Endothelial cell of umbilical vein (primary cell): ENCODE results near the gene SLAMF6. TPM values are rescaled to one million over a fixed set of nuclear protein-coding genes. Genes with fewer than 3 reads are reported as not detected.

Source experiments
- BruUV-seq: library from RNA; stranded (reverse); fragments of 400-500 nt; replicated peaks from 2 replicates; lab custom pipeline; 2021; lab: Mats Ljungman, UMichigan
- CTCF ChIA-PET: fragments of 300-600, 350-600 bp; sonication (Branson Sonifier 250); formaldehyde crosslinking; loops from one replicate; lab custom pipeline; 2021; ENCODE audit warnings: antibody characterized with exemption, inconsistent platforms; lab: Charles Lee
- POLR2A ChIA-PET: fragments of 300-600, 350-600 bp; sonication (Branson Sonifier 250); formaldehyde crosslinking; loops from one replicate; lab custom pipeline; 2021; ENCODE audit warnings: antibody characterized with exemption, inconsistent platforms; lab: Charles Lee
- DNase-seq: peaks from one replicate; pipeline ENCODE4 v3.0.0-alpha.2; 2011; ENCODE audit warnings: low read depth, low spot score
- FAIRE-seq: peaks from 2 replicates; lab custom pipeline; 2011; peaks lifted over from hg19 to GRCh38; lab: Jason Lieb, UNC
- H2AFZ ChIP-seq: 2 replicates; pipeline ENCODE4 v1.6.0; 2012; ENCODE audit warnings: low read depth, low read length, control low read depth, inconsistent platforms
- H3K27ac ChIP-seq: 2 replicates; pipeline ENCODE4 v1.5.1; 2011; ENCODE audit warnings: low read depth, mild to moderate bottlenecking, control low read depth, low read length, moderate library complexity; ENCODE audit not compliant: insufficient read depth
- H3K27me3 ChIP-seq, 2 experiments: 2 replicates each; pipeline versions ENCODE4 v1.6.0 to v1.6.1; 2011; ENCODE audit warnings: low read length in 2 of 2, mixed read lengths in 1 of 2; ENCODE audit not compliant: control insufficient read depth in 2 of 2, insufficient read depth in 2 of 2
- H3K36me3 ChIP-seq, 2 experiments: 2 replicates in 1 of 2; 3 replicates in 1 of 2; pipeline ENCODE4 v1.5.1; 2011; ENCODE audit warnings: low read length in 2 of 2, mild to moderate bottlenecking in 1 of 2, moderate library complexity in 1 of 2; ENCODE audit not compliant: control insufficient read depth in 2 of 2, insufficient read depth in 2 of 2; ENCODE audit errors: extremely low read depth in 1 of 2
- H3K4me1 ChIP-seq: 3 replicates; pipeline ENCODE4 v1.5.1; 2011; ENCODE audit warnings: mild to moderate bottlenecking, low read length; ENCODE audit not compliant: control insufficient read depth, insufficient read depth; ENCODE audit errors: extremely low read depth
- H3K4me2 ChIP-seq: 2 replicates; pipeline ENCODE4 v1.6.1; 2011; ENCODE audit warnings: low read length, control low read depth, mixed read lengths; ENCODE audit not compliant: insufficient read depth
- H3K4me3 ChIP-seq, 3 experiments: fragments of 200-600 bp in 1 of 3; sonication (generic), shearing (Covaris generic) in 1 of 3; replicated peaks in 1 of 3; 2 replicates each; pipeline ENCODE4 v1.5.1; 2011 to 2016; ENCODE audit warnings: control low read depth in 3 of 3, low read length in 3 of 3, mild to moderate bottlenecking in 2 of 3, inconsistent platforms in 1 of 3, low read depth in 1 of 3, moderate library complexity in 1 of 3; ENCODE audit not compliant: insufficient read depth in 1 of 3
- H3K79me2 ChIP-seq: 2 replicates; pipeline ENCODE4 v1.6.0; 2012; ENCODE audit warnings: low read length, inconsistent platforms; ENCODE audit not compliant: control insufficient read depth, insufficient read depth
- H3K9ac ChIP-seq: replicated peaks from 2 replicates; pipeline ENCODE3; 2011; ENCODE audit warnings: low read length, control low read depth; ENCODE audit not compliant: insufficient read depth; ENCODE audit errors: extremely low read depth
- H3K9me1 ChIP-seq: replicated peaks from 3 replicates; pipeline ENCODE4 v1.6.0; 2011; ENCODE audit warnings: mild to moderate bottlenecking, low read length; ENCODE audit not compliant: control insufficient read depth, insufficient read depth; ENCODE audit errors: extremely low read depth
- H3K9me3 ChIP-seq: replicated peaks from 2 replicates; pipeline ENCODE4 v1.5.1; 2012; ENCODE audit warnings: low read length, inconsistent platforms; ENCODE audit not compliant: control insufficient read depth, insufficient read depth
- H4K20me1 ChIP-seq: replicated peaks from 2 replicates; pipeline ENCODE3; 2011; ENCODE audit warnings: mild to moderate bottlenecking, low read length; ENCODE audit not compliant: control insufficient read depth, insufficient read depth; ENCODE audit errors: extremely low read depth
- EZH2 ChIP-seq: IDR thresholded peaks from 2 replicates; pipeline ENCODE4 v1.6.1; 2012; ENCODE audit warnings: borderline replicate concordance, low read depth, mild to moderate bottlenecking, moderate library complexity, low read length, inconsistent platforms; ENCODE audit not compliant: severe bottlenecking
- FOS ChIP-seq: IDR thresholded peaks from 2 replicates; pipeline ENCODE4 v1.6.1; 2011; ENCODE audit warnings: mild to moderate bottlenecking, low read length, moderate library complexity, borderline replicate concordance; ENCODE audit not compliant: insufficient read depth
- GATA2 ChIP-seq: IDR thresholded peaks from 2 replicates; pipeline ENCODE4 v1.7.0; 2011; ENCODE audit warnings: low read depth, mild to moderate bottlenecking, moderate library complexity, mixed read lengths, low read length; ENCODE audit not compliant: insufficient read length, insufficient read depth
- JUN ChIP-seq: IDR thresholded peaks from 2 replicates; pipeline ENCODE4 v1.6.1; 2011; ENCODE audit warnings: borderline replicate concordance, low read depth; ENCODE audit not compliant: insufficient read length, insufficient read depth
- MYC ChIP-seq: IDR thresholded peaks from one replicate; pipeline ENCODE4 v1.6.1; 2011; ENCODE audit warnings: mild to moderate bottlenecking, low read depth, low read length
- POLR2A ChIP-seq: IDR thresholded peaks from 2 replicates; pipeline ENCODE4 v1.6.1; 2012; ENCODE audit warnings: low read depth, mild to moderate bottlenecking, control low read depth, low read length
- POLR2AphosphoS5 ChIP-seq: IDR thresholded peaks from 2 replicates; pipeline ENCODE4 v1.6.1; 2012; ENCODE audit warnings: low read depth, mild to moderate bottlenecking, control low read depth, low read length, moderate library complexity; ENCODE audit not compliant: insufficient read depth
- dilution Hi-C: fragments of 300-500 bp; cut with MboI; formaldehyde crosslinking; loops from one replicate; pipeline ENCODE4 v1.15.0; 2019; ENCODE audit warnings: low sequenced_read_pairs; ENCODE audit not compliant: extremely low pct_ligation_motif_present
- intact Hi-C: fragments of 100-400 bp; cut with micrococcal nuclease; formaldehyde crosslinking; loops from one replicate; pipeline ENCODE4 v1.10.0; 2022
- polyA plus RNA-seq, 4 experiments: library from polyadenylated mRNA; depleted of rRNA in 3 of 4; stranded (reverse) in 3 of 4; unstranded in 1 of 4; fragments of >200 nt; gene quantifications; 2 replicates each; pipeline versions ENCODE4 v1.2.1 to v1.2.3, GENCODE V29; 2011 to 2012; ENCODE audit warnings: missing spikeins in 1 of 4
- total RNA-seq: library from RNA; stranded (reverse); gene quantifications from 2 replicates; pipeline ENCODE4 v1.2.3, GENCODE V29; 2021
- TF ChIP-seq, protein P1 (sequence below), 2 donors: IDR thresholded peaks; 1 replicate in 1 of 2; 2 replicates in 1 of 2; pipeline ENCODE4 v1.5.1; 2011; ENCODE audit warnings: low read length in 2 of 2, mild to moderate bottlenecking in 2 of 2, moderate library complexity in 2 of 2, control low read depth in 1 of 2, inconsistent platforms in 1 of 2, low read depth in 1 of 2; ENCODE audit not compliant: insufficient read depth in 1 of 2; ENCODE audit errors: extremely low read depth in 1 of 2
- TF ChIP-seq, protein P2 (sequence below): IDR thresholded peaks from 2 replicates; pipeline ENCODE4 v1.6.1; 2011; ENCODE audit not compliant: insufficient read depth, insufficient read length

SLAMF6 gene
- total and polyA plus RNA-seq, 2 donors (not counting 3 experiments of a cell fraction or from before 2014, with no cell fraction given): not detected

DNA sequence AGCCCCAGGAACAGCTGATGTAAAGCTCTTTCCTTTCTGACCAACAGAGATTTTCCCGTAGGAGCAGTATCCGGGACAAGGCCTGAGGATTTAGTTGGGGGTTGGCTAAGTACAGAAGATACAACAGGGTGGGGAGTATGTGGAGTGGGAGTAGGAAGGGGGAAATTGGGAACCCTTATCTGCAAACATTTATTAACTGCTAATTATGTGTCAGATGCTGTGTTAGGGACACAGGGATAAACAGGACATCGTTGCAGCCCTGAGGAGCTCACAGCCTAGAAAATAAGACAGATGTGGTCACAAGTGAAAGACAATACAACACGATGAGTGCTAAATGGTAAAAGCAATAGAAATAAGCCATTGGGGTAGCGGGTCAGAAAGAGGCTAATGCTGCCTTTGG is 44.3 kb upstream of the SLAMF6 start:
- CTCF ChIA-PET: interaction anchor here (1.4 kb wide), 1 partner anchor 27 kb away, joined by 3 read pairs; no protein-coding TSS in a partner anchor

More for the DNA sequence above, 44.3 kb upstream of the SLAMF6 start:
- H3K27ac ChIP-seq: no peak overlapping the region
- H3K9ac ChIP-seq: no peak overlapping the region
- BruUV-seq: no TSS peak
- FAIRE-seq (no peak), DNase-seq (no peak)
- H2AFZ ChIP-seq: no peak overlapping the region
- intact Hi-C loops (no loop called here), dilution Hi-C loops (no loop called here)
- H3K4me3 ChIP-seq: no peak overlapping the region
- TF ChIP-seq, protein P1, sequence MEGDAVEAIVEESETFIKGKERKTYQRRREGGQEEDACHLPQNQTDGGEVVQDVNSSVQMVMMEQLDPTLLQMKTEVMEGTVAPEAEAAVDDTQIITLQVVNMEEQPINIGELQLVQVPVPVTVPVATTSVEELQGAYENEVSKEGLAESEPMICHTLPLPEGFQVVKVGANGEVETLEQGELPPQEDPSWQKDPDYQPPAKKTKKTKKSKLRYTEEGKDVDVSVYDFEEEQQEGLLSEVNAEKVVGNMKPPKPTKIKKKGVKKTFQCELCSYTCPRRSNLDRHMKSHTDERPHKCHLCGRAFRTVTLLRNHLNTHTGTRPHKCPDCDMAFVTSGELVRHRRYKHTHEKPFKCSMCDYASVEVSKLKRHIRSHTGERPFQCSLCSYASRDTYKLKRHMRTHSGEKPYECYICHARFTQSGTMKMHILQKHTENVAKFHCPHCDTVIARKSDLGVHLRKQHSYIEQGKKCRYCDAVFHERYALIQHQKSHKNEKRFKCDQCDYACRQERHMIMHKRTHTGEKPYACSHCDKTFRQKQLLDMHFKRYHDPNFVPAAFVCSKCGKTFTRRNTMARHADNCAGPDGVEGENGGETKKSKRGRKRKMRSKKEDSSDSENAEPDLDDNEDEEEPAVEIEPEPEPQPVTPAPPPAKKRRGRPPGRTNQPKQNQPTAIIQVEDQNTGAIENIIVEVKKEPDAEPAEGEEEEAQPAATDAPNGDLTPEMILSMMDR (IDR thresholded peaks at IDR 0.05; ENCODE audit: extremely low read depth in 1 of 2, insufficient read depth in 1 of 2, low read depth in 1 of 2, low read length in 2 of 2): no peak
- no peak for TF ChIP-seq EZH2
- TF ChIP-seq MYC: no peak
- TF ChIP-seq GATA2: no peak
- no peak for TF ChIP-seq FOS
- no peak for TF ChIP-seq POLR2AphosphoS5
- TF ChIP-seq POLR2A: no peak
- no peak for TF ChIP-seq JUN
- TF ChIP-seq, protein P2, sequence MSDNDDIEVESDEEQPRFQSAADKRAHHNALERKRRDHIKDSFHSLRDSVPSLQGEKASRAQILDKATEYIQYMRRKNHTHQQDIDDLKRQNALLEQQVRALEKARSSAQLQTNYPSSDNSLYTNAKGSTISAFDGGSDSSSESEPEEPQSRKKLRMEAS: no peak
- no peaks in the 10 kb centered on the region for H3K9me3 ChIP-seq
- POLR2A ChIA-PET: no interaction called here
- H4K20me1 ChIP-seq: no peaks in the 10 kb centered on the region
- H3K4me2 ChIP-seq: no peak overlapping the region
- H3K9me1 ChIP-seq: no peaks in the 10 kb centered on the region
- H3K79me2 ChIP-seq: no peaks in the 10 kb centered on the region
- no peaks in the 10 kb centered on the region for H3K27me3 ChIP-seq
- H3K36me3 ChIP-seq: no peaks in the 10 kb centered on the region
- H3K4me1 ChIP-seq: no peaks in the 10 kb centered on the region
